Suppressor macrophage (primary cell): ENCODE measurements around the gene USP40.
A peak's percentile ranks its signal among the peaks of the same experiment; 100 is the strongest.

Experiments
- DNase-seq, 4 experiments: peaks; one replicate each; pipeline ENCODE4 v3.0.0-alpha.2; 2020 to 2022

Gene USP40

GRCh38 chr2:233456111-233456510 is 110.5 kb downstream of the USP40 start:
- no peak for DNase-seq

GRCh38 chr2:233455491-233455890 is 111.1 kb downstream of the USP40 start:
- DNase-seq, result no peak

GRCh38 chr2:233455006-233455405 is 111.6 kb downstream of the USP40 start:
- DNase-seq, result no peak

- DNase-seq, result no peak
These were observed 112.7 kb downstream of the USP40 start for GRCh38 chr2:233453916-233454315.

GRCh38 chr2:233453111-233453915 is 113.3 kb downstream of the USP40 start:
- no peak for DNase-seq

GRCh38 chr2:233451950-233452349 is 114.6 kb downstream of the USP40 start:
- DNase-seq, result no peak

- DNase-seq, result no peak
These were observed 115.6 kb downstream of the USP40 start for GRCh38 chr2:233450864-233451575.

- no peak for DNase-seq
These were observed 116.4 kb downstream of the USP40 start for GRCh38 chr2:233449921-233450863.

GRCh38 chr2:233449081-233449901 is 117.3 kb downstream of the USP40 start:
- DNase-seq, result peak in 2 of 4 experiments; percentile 11 to 17

- no peak for DNase-seq
These were observed 118.0 kb downstream of the USP40 start for GRCh38 chr2:233448575-233448974.

- DNase-seq, result no peak
These were observed 118.4 kb downstream of the USP40 start for GRCh38 chr2:233448220-233448559.

- DNase-seq, result no peak
These were observed 118.9 kb downstream of the USP40 start for GRCh38 chr2:233447506-233448219.

- no peak for DNase-seq
These were observed 119.8 kb downstream of the USP40 start for GRCh38 chr2:233446606-233447305.

- no peak for DNase-seq
These were observed 120.5 kb downstream of the USP40 start for GRCh38 chr2:233446121-233446520.

- no peak for DNase-seq
These were observed 121.3 kb downstream of the USP40 start for GRCh38 chr2:233445152-233445830.

- DNase-seq, result no peak
These were observed 122.1 kb downstream of the USP40 start for GRCh38 chr2:233444501-233444900.

GRCh38 chr2:233443511-233444183 is 122.9 kb downstream of the USP40 start:
- peak; percentile 71 to 86 (median 80) for DNase-seq

- no peak for DNase-seq
These were observed 124.6 kb downstream of the USP40 start for GRCh38 chr2:233442028-233442310.

- DNase-seq, result no peak
These were observed 125.2 kb downstream of the USP40 start for GRCh38 chr2:233441161-233442027.
